ENCODE measurements around the gene MAP4K2.

The MAP4K2 gene

GRCh38 chr11:64804346-64805210, 1.6 kb upstream of the MAP4K2 start:
- Histone ChIP-seq H3K9ac (ENCODE audit: low read length) (no peak overlapping the region), H3K27ac (ENCODE audit: low read length) (no peak overlapping the region), H3K27me3 (replicated peaks; ENCODE audit: insufficient read depth, low read length) (no peaks in the 10 kb centered on the region), H3F3A (ENCODE audit: insufficient read depth, low read length) (peaks cover 6% of the 10 kb centered on the region; the same call in 1 of the 2 replicates), H3K36me3 (replicated peaks; ENCODE audit: insufficient read depth, low read length) (no peaks in the 10 kb centered on the region), H3K9me3 (replicated peaks; ENCODE audit: insufficient read depth, low read length) (no peaks in the 10 kb centered on the region), H4K20me1 (ENCODE audit: insufficient read depth, low read length) (no peaks in the 10 kb centered on the region), H3K4me1 (ENCODE audit: low read length) (peaks cover 10% of the 10 kb centered on the region), H3K4me2 (ENCODE audit: low read depth, low read length) (peak overlapping the region; percentile 86; the same call in 1 of the 2 replicates), H3K4me3 (ENCODE audit: low read length) (no peak overlapping the region), H3K9me2 (replicated peaks; ENCODE audit: insufficient read depth, low read length) (no peaks in the 10 kb centered on the region), H3K79me2 (ENCODE audit: low read length) (peaks cover 4% of the 10 kb centered on the region), H2AFZ (ENCODE audit: low read length) (no peak overlapping the region)
- no peak for TF ChIP-seq EZH2phosphoT487 (IDR thresholded peaks at IDR 0.05; ENCODE audit: low read length)
- no peak for TF ChIP-seq CTCF (IDR thresholded peaks at IDR 0.05; ENCODE audit: low read length)
- no peak for TF ChIP-seq EZH2 (optimal IDR thresholded peaks at IDR 0.05; ENCODE audit: low read depth, low read length)
- no peak for DNase-seq

- Histone ChIP-seq H3K36me3 (replicated peaks; ENCODE audit: insufficient read depth, low read length) (no peaks in the 10 kb centered on the region), H3K4me1 (ENCODE audit: low read length) (peaks cover 6% of the 10 kb centered on the region; the same call in 1 of the 2 replicates), H4K20me1 (ENCODE audit: insufficient read depth, low read length) (no peaks in the 10 kb centered on the region), H3K4me2 (ENCODE audit: low read depth, low read length) (peak overlapping the region; percentile 86), H3K9me3 (replicated peaks; ENCODE audit: insufficient read depth, low read length) (no peaks in the 10 kb centered on the region), H3K4me3 (ENCODE audit: low read length) (peak overlapping the region; percentile 73), H3K9me2 (replicated peaks; ENCODE audit: insufficient read depth, low read length) (no peaks in the 10 kb centered on the region), H3K27ac (ENCODE audit: low read length) (no peak overlapping the region; the same call in 1 of the 2 replicates), H3K79me2 (ENCODE audit: low read length) (no peaks in the 10 kb centered on the region), H3K9ac (ENCODE audit: low read length) (peak overlapping the region; percentile 60; the same call in 1 of the 2 replicates), H3K27me3 (replicated peaks; ENCODE audit: insufficient read depth, low read length) (no peaks in the 10 kb centered on the region), H2AFZ (ENCODE audit: low read length) (peak overlapping the region; percentile 82), H3F3A (ENCODE audit: insufficient read depth, low read length) (peaks cover 6% of the 10 kb centered on the region; the same call in 1 of the 2 replicates)
- TF ChIP-seq EZH2phosphoT487 (IDR thresholded peaks at IDR 0.05; ENCODE audit: low read length), result no peak
- no peak for TF ChIP-seq CTCF (IDR thresholded peaks at IDR 0.05; ENCODE audit: low read length)
- no peak for TF ChIP-seq EZH2 (optimal IDR thresholded peaks at IDR 0.05; ENCODE audit: low read depth, low read length)
- DNase-seq, result no peak
Observed at GRCh38 chr11:64803846-64804345, 882 bp upstream of the MAP4K2 start.

- Histone ChIP-seq H2AFZ (ENCODE audit: low read length) (peak overlapping the region; percentile 80), H3K27me3 (replicated peaks; ENCODE audit: insufficient read depth, low read length) (no peaks in the 10 kb centered on the region), H3K36me3 (replicated peaks; ENCODE audit: insufficient read depth, low read length) (no peaks in the 10 kb centered on the region), H3K79me2 (ENCODE audit: low read length) (no peaks in the 10 kb centered on the region), H3K4me3 (ENCODE audit: low read length) (peak overlapping the region; percentile 66), H3K4me1 (ENCODE audit: low read length) (peaks cover 6% of the 10 kb centered on the region; the same call in 1 of the 2 replicates), H3K9me3 (replicated peaks; ENCODE audit: insufficient read depth, low read length) (no peaks in the 10 kb centered on the region), H3K4me2 (ENCODE audit: low read depth, low read length) (peak overlapping the region; percentile 79), H3F3A (ENCODE audit: insufficient read depth, low read length) (peaks cover 6% of the 10 kb centered on the region; the same call in 1 of the 2 replicates), H3K27ac (ENCODE audit: low read length) (no peak overlapping the region), H3K9me2 (replicated peaks; ENCODE audit: insufficient read depth, low read length) (no peaks in the 10 kb centered on the region), H3K9ac (ENCODE audit: low read length) (peak overlapping the region; percentile 51), H4K20me1 (ENCODE audit: insufficient read depth, low read length) (no peaks in the 10 kb centered on the region)
- TF ChIP-seq EZH2phosphoT487 (IDR thresholded peaks at IDR 0.05; ENCODE audit: low read length) (no peak), CTCF (IDR thresholded peaks at IDR 0.05; ENCODE audit: low read length) (no peak), EZH2 (optimal IDR thresholded peaks at IDR 0.05; ENCODE audit: low read depth, low read length) (no peak)
- DNase-seq, result no peak
Observed at GRCh38 chr11:64802370-64803157, 450 bp downstream of the MAP4K2 start.

All from MM.1S (cell line).